Esophagus muscularis mucosa (tissue), 3 donors: ENCODE data around the gene ADAMTS6.

Source experiments
- CTCF ChIP-seq, 3 experiments: fragments of 200-600 bp in 2 of 3; fragments of 450-650 bp in 1 of 3; sonication (generic) in 2 of 3; IDR thresholded peaks; one replicate each; pipeline ENCODE4 v1.5.1; 2017 to 2019; ENCODE audit warnings: antibody characterized with exemption in 3 of 3, mild to moderate bottlenecking in 2 of 3, moderate library complexity in 1 of 3
- POLR2AphosphoS5 ChIP-seq, 2 donors: sonication (generic); formaldehyde crosslinking; IDR thresholded peaks; one replicate each; pipeline ENCODE4 v1.6.1; 2017; ENCODE audit warnings: antibody characterized with exemption in 2 of 2

GRCh38 chr5:65127161-65127901, 354.4 kb downstream of the ADAMTS6 start:
- TF ChIP-seq CTCF (IDR thresholded peaks at IDR 0.05) (no peak), POLR2AphosphoS5 (IDR thresholded peaks at IDR 0.05) (no peak)
